Measurements from ENCODE around the gene EPHA4.

- TF ChIP-seq RAD21 (IDR thresholded peaks at IDR 0.05; ENCODE audit: low read depth) (no peak), MAX (IDR thresholded peaks at IDR 0.05) (no peak), YY1 (IDR thresholded peaks at IDR 0.05; ENCODE audit: low read depth) (no peak), CREB1 (IDR thresholded peaks at IDR 0.05; ENCODE audit: low read depth) (no peak), EP300 (IDR thresholded peaks at IDR 0.05; ENCODE audit: borderline replicate concordance) (no peak), TEAD4 (IDR thresholded peaks at IDR 0.05) (no peak)
Observed at GRCh38 chr2:221555494-221555846, 16.6 kb downstream of the EPHA4 start.
